Esophagus squamous epithelium (tissue), 4 donors: Measurements from ENCODE around the gene MICB.

ENCODE experiments used
- CTCF ChIP-seq, 6 experiments: fragments of 450-650 bp in 4 of 6; fragments of 200-600 bp in 2 of 6; sonication (generic) in 2 of 6; IDR thresholded peaks; one replicate each; pipeline ENCODE4 v1.5.1; 2016 to 2019; ENCODE audit warnings: antibody characterized with exemption in 6 of 6, mild to moderate bottlenecking in 4 of 6, moderate library complexity in 4 of 6
- POLR2A ChIP-seq, 4 donors: fragments of 450-650 bp; IDR thresholded peaks; one replicate each; pipeline ENCODE4 v1.6.1; 2017; ENCODE audit warnings: antibody characterized with exemption in 4 of 4, mild to moderate bottlenecking in 4 of 4, moderate library complexity in 3 of 4

DNA sequence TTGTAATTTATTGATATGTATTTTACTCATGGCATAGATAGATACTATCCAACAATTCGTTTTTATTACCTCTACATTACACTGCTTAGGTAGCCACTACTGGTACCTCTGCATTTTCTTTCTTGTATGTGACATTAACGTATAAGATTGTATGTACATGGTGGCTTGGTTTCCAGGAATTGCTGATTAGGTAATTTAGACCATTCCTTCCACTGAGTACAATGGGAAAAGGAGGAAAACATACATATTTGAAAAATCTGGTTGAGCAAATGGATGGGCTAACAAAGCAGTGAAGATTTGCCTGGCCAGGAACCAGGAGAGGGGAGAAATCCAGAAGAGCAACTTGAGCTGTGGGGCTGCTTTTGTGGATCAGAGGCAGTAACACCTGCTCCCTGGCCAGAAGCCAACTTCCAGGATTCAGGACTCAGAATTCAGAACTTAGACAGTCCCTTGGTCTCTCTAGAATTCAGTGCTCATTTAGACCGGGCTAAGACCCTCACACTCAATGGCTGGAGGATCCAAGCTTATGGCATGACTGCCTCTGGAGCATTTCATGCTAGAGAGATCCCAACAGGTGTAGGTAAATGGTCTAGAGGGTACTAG is 17.9 kb upstream of the MICB start:
- no peak for TF ChIP-seq POLR2A (IDR thresholded peaks at IDR 0.05)
- no peak for TF ChIP-seq CTCF (IDR thresholded peaks at IDR 0.05)
